ENCODE data around the gene NRXN2.
"Not testable (repeated sequence)": the region's sequence is repeated elsewhere in the genome, so short reads cannot be mapped to it uniquely, and the experiment has no call there.

The NRXN2 gene

GRCh38 chr11:64563966-64564365, 159.0 kb downstream of the NRXN2 start:
- no peak for DNase-seq (ENCODE audit: low spot score)

GRCh38 chr11:64562723-64563351, 160.2 kb downstream of the NRXN2 start:
- no peak for DNase-seq (ENCODE audit: low spot score)

GRCh38 chr11:64561984-64562722, 160.8 kb downstream of the NRXN2 start:
- DNase-seq (ENCODE audit: low spot score), result no peak

- not testable (repeated sequence) for DNase-seq (ENCODE audit: low spot score)
These were observed 161.6 kb downstream of the NRXN2 start for GRCh38 chr11:64561429-64561828.

- DNase-seq (ENCODE audit: low spot score), result no peak
These were observed 162.1 kb downstream of the NRXN2 start for GRCh38 chr11:64560941-64561340.

- no peak for DNase-seq (ENCODE audit: low spot score)
These were observed 162.7 kb downstream of the NRXN2 start for GRCh38 chr11:64560139-64560771.

- no peak for DNase-seq (ENCODE audit: low spot score)
These were observed 163.5 kb downstream of the NRXN2 start for GRCh38 chr11:64559351-64560138.

- no peak for DNase-seq (ENCODE audit: low spot score)
These were observed 164.1 kb downstream of the NRXN2 start for GRCh38 chr11:64558869-64559268.

- no peak for DNase-seq (ENCODE audit: low spot score)
These were observed 164.8 kb downstream of the NRXN2 start for GRCh38 chr11:64558065-64558745.

- no peak for DNase-seq (ENCODE audit: low spot score)
These were observed 166.2 kb downstream of the NRXN2 start for GRCh38 chr11:64556721-64557250.
